Transverse colon (tissue), 4 donors: ENCODE results near the gene RIPK3. TPM values are rescaled to one million over a fixed set of nuclear protein-coding genes. Genes with fewer than 3 reads are reported as not detected.

Experiments
- DNase-seq: peaks from one replicate; pipeline ENCODE4 v3.0.0-alpha.2; 2019
- H3K27ac ChIP-seq, 4 donors: fragments of 200-600 bp; sonication (generic); 2 replicates each; pipeline ENCODE4 v1.5.1; 2016 to 2018; ENCODE audit warnings: inconsistent platforms in 4 of 4
- H3K27me3 ChIP-seq: fragments of 200-600 bp; sonication (generic); 2 replicates; pipeline ENCODE4 v1.5.1; 2017; ENCODE audit warnings: inconsistent platforms
- H3K36me3 ChIP-seq, 4 donors: fragments of 200-600 bp; sonication (generic); 2 replicates each; pipeline ENCODE4 v1.5.1; 2017 to 2019; ENCODE audit warnings: inconsistent platforms in 4 of 4
- H3K4me1 ChIP-seq, 4 donors: fragments of 200-600 bp; sonication (generic); 2 replicates each; pipeline ENCODE4 v1.5.1; 2017 to 2020; ENCODE audit warnings: inconsistent platforms in 4 of 4
- H3K4me3 ChIP-seq, 4 donors: fragments of 200-600 bp; sonication (generic); 1 replicate in 1 of 4; 2 replicates in 3 of 4; pipeline versions ENCODE4 v1.5.1 to v1.6.1; 2017 to 2019; ENCODE audit warnings: inconsistent platforms in 4 of 4
- H3K9me3 ChIP-seq, 2 donors: fragments of 200-600 bp; sonication (generic); 2 replicates each; pipeline ENCODE4 v1.5.1; 2017 to 2019; ENCODE audit warnings: inconsistent platforms in 2 of 2
- EP300 ChIP-seq: sonication (generic); formaldehyde crosslinking; IDR thresholded peaks from one replicate; pipeline ENCODE4 v1.6.1; 2017; ENCODE audit warnings: antibody characterized with exemption, low read depth
- POLR2A ChIP-seq: fragments of 450-650 bp; IDR thresholded peaks from one replicate; pipeline ENCODE4 v1.6.1; 2016; ENCODE audit warnings: antibody characterized with exemption, mild to moderate bottlenecking, moderate library complexity
- POLR2AphosphoS5 ChIP-seq, 3 donors: sonication (generic); formaldehyde crosslinking; IDR thresholded peaks; one replicate each; pipeline ENCODE4 v1.6.1; 2016; ENCODE audit warnings: antibody characterized with exemption in 3 of 3
- WGBS, 2 donors: methylation state at CpG; one replicate each; pipeline ENCODE4 v1.1.5; 2018; ENCODE audit warnings: low coverage in 1 of 2; 5-methylcytosine and 5-hydroxymethylcytosine counted together
- in situ Hi-C, 4 donors: fragments of 200-750 bp; cut with MboI; loops; one replicate each; pipeline versions ENCODE4 v1.15.0 to v1.15.1; 2017; ENCODE audit warnings: low sequenced_read_pairs in 3 of 4, low pct_ligation_motif_present in 1 of 4, low pct_unique_long_range_greater_than_20kb in 1 of 4
- intact Hi-C: fragments of 100-400 bp; cut with DNase I; formaldehyde crosslinking; loops from one replicate; pipeline ENCODE4 v1.15.1; 2023; ENCODE audit warnings: low total_unique reads
- total RNA-seq, 4 donors: library from RNA; depleted of rRNA; stranded (reverse); fragments of >200 nt; gene quantifications; one replicate each; pipeline ENCODE4 v1.1.0, GENCODE V29; 2016
- TF ChIP-seq, protein P1 (sequence below), 5 experiments: fragments of 200-600 bp in 3 of 5; fragments of 450-650 bp in 2 of 5; sonication (generic) in 3 of 5; IDR thresholded peaks; 1 replicate in 2 of 5; 2 replicates in 3 of 5; pipeline ENCODE4 v1.5.1; 2016 to 2017; ENCODE audit warnings: antibody characterized with exemption in 5 of 5, inconsistent platforms in 3 of 5, mild to moderate bottlenecking in 2 of 5, moderate library complexity in 1 of 5

RIPK3 gene
- total RNA-seq, 4 donors from 2014 or later: 19.3 to 156 (median 53.6) TPM

DNA sequence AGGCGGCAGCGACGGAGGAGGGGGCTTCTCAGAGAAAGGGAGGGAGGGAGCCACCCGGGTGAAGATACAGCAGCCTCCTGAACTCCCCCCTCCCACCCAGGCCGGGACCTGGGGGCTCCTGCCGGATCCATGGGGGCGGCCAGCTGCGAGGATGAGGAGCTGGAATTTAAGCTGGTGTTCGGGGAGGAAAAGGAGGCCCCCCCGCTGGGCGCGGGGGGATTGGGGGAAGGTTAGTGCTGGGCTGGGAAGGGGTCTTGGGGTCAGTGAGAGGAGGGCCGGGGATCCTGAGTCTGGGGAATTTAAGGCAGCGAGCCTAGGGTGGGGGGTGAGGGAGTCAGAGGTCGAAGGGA lies 28.4 kb upstream of the RIPK3 start:
- whole genome bisulfite sequencing, 2 donors: 2% methylated on average over 15 of the region's 15 CpGs; no CpG with 5 or more reads in 1 of the 2 donors
- peak overlapping the region; percentile 55 to 74 (median 64) for H3K4me3 ChIP-seq
- intact Hi-C loops: loop anchor here (2.0 kb wide), 1 partner anchor 63 kb away; no protein-coding TSS in a partner anchor
- TF ChIP-seq EP300 (no peak), POLR2AphosphoS5 (IDR thresholded peaks at IDR 0.05) (no peak), POLR2A (no peak)
- TF ChIP-seq, protein P1, sequence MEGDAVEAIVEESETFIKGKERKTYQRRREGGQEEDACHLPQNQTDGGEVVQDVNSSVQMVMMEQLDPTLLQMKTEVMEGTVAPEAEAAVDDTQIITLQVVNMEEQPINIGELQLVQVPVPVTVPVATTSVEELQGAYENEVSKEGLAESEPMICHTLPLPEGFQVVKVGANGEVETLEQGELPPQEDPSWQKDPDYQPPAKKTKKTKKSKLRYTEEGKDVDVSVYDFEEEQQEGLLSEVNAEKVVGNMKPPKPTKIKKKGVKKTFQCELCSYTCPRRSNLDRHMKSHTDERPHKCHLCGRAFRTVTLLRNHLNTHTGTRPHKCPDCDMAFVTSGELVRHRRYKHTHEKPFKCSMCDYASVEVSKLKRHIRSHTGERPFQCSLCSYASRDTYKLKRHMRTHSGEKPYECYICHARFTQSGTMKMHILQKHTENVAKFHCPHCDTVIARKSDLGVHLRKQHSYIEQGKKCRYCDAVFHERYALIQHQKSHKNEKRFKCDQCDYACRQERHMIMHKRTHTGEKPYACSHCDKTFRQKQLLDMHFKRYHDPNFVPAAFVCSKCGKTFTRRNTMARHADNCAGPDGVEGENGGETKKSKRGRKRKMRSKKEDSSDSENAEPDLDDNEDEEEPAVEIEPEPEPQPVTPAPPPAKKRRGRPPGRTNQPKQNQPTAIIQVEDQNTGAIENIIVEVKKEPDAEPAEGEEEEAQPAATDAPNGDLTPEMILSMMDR (IDR thresholded peaks at IDR 0.05): no peak
- H3K4me1 ChIP-seq: peaks cover 6 to 41% (median 28%) of the 10 kb centered on the region in 4 donors
- H3K27ac ChIP-seq: peak overlapping the region; percentile 89 to 93 (median 90)
- in situ Hi-C loops: loop anchor here in 2 of 4 donors (10.0 kb wide), 1 partner anchor 67 kb away; no protein-coding TSS in a partner anchor
- H3K9me3 ChIP-seq: no peaks in the 10 kb centered on the region
- peaks cover 0 to 1% (median 0%) of the 10 kb centered on the region in 4 donors for H3K36me3 ChIP-seq
- peaks cover 16% of the 10 kb centered on the region for H3K27me3 ChIP-seq
- DNase-seq: no peak

DNA sequence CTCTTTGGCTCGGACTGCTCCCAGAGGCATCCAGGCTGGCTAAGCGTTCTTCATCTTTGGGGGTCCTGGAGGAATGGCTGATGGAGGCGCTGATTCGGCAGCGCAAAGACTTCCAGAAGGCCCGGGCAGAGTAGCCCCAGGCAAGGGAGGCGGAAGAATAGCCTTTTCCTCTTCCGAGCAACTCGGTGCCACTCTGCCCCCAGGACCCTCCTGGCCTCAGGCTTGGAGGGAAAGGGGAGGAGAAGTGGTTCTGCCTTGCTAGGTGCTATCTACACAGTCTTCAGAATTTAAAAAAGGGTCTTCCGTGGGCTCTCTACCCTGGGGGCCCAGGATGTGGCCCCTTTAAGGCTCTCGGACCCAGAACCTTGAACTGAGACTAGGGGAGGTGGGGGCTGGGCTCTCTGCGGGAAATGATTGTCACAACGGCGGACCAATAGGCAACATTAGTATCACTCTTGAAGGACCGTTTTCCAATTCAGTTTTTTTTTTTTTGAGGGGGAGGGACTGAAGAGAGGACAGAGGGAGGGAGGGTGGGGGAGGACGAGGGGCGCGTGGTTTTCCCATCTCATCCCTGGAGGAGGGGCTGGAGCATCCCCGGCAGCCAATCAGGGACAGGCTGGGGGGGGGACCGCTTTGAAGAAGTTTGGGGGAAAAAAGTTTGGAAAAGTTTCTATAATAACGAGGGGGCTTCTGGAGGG lies 27.9 kb upstream of the RIPK3 start, which contains the start of gene NFATC4:
TSS of gene NFATC4 (plus strand) at position 671 of the 698 bp plus-strand sequence. CDS start 157 bp downstream, outside the sequence.
- WGBS, 2 donors: 0 to 6% methylated on average over 5 to 21 of the region's 21 CpGs
- Histone ChIP-seq H3K27ac (peak within 1 kb of the TSS; percentile 89 to 93 (median 90)), H3K27me3 (peaks cover 16% of the 10 kb centered on the region), H3K36me3 (no peaks in the 10 kb centered on the region), H3K4me1 (peaks cover 6 to 41% (median 28%) of the 10 kb centered on the region in 4 donors), H3K4me3 (peak within 1 kb of the TSS; percentile 55 to 74 (median 64)), H3K9me3 (no peaks in the 10 kb centered on the region)
- peak; percentile 84 for DNase-seq
- no peak for TF ChIP-seq POLR2A
- no peak for TF ChIP-seq POLR2AphosphoS5 (IDR thresholded peaks at IDR 0.05)
- peak; percentile 4 for TF ChIP-seq EP300
- TF ChIP-seq, protein P1 (IDR thresholded peaks at IDR 0.05): no peak
- in situ Hi-C loops (loop anchor here in 2 of 4 donors (10.0 kb wide), 1 partner anchor 67 kb away; no protein-coding TSS in a partner anchor), intact Hi-C loops (loop anchor here (2.0 kb wide), 1 partner anchor 63 kb away; no protein-coding TSS in a partner anchor)

DNA sequence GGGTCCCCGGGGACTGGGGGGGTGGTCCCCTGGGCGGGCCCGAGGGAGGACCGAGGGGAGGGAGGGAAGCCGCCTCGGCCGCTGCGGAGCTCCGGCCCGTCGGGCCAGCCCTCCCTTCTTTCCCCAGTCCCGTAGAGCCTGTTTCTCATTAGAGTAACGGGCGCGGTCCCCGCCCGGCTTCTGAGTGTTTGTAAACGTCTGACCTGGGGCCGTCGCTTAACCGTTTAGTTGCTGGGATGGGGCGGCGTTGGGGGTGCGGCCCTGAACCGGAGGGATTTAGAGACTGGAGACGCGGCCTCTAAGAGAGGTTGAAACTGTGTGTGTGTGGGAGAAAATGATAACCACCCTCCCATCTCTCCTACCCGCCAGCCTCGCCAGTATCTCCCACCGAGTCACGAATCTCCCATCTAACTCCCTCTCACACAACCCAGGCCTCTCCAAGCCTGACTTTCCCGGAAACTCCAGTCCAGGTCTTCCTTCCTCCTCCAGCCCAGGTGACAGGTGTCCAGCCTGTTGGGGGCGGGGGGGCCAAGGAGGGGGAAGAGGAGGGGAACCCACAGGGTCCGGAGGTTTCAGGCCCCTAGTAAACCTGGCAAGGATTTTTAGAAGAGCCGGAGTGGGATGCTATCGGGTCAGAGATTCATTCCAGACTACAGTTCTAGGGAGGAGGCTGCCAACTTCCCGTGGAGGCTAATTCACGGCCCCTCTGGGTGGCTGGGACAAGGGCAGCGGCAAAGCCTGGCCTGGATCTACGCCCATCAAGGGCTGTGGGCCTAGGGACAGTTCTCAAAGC lies 27.1 kb upstream of the RIPK3 start:
- H3K27me3 ChIP-seq: peaks cover 16% of the 10 kb centered on the region
- DNase-seq: peak; percentile 94
- no peaks in the 10 kb centered on the region for H3K36me3 ChIP-seq
- H3K4me3 ChIP-seq: peak overlapping the region; percentile 7 to 68 (median 57)
- H3K4me1 ChIP-seq: peaks cover 6 to 41% (median 28%) of the 10 kb centered on the region in 4 donors
- TF ChIP-seq, protein P1 (IDR thresholded peaks at IDR 0.05): peak in 1 of 5 experiments; percentile 22
- TF ChIP-seq POLR2A (peak; percentile 74), POLR2AphosphoS5 (IDR thresholded peaks at IDR 0.05) (peak in 2 of 3 donors; percentile 21 to 81), EP300 (no peak)
- no peaks in the 10 kb centered on the region for H3K9me3 ChIP-seq
- in situ Hi-C loops (loop anchor here in 2 of 4 donors (10.0 kb wide), 1 partner anchor 68 kb away; no protein-coding TSS in a partner anchor), intact Hi-C loops (no loop called here)
- 0 to 3% methylated on average over 3 to 40 of the region's 40 CpGs for WGBS, 2 donors
- H3K27ac ChIP-seq: peak overlapping the region; percentile 89 to 93 (median 90)

DNA sequence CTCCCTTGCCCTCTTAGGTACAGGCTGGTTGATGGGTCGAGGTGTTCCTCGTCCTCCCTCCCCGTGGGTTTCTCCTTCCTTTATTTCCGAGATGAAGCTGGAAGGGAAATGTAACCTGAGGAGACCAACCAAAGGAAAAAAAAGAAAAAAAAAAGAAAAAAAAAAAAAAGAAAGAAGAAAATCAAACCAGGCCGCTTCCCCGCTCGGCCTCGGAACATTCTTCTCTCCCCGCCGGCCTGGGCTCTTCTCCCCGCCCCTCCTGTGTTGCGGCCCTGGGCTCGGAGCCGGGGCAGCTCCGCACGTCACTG lies 26.6 kb upstream of the RIPK3 start:
- DNase-seq: no peak
- H3K27ac ChIP-seq: peak overlapping the region; percentile 89 to 93 (median 90)
- 0 to 1% methylated on average over 9 to 16 of the region's 16 CpGs for WGBS, 2 donors
- H3K27me3 ChIP-seq: peaks cover 16% of the 10 kb centered on the region
- H3K4me3 ChIP-seq: peak overlapping the region; percentile 24 to 68 (median 57)
- in situ Hi-C loops (loop anchor here in 2 of 4 donors (10.0 kb wide), 1 partner anchor 68 kb away; no protein-coding TSS in a partner anchor), intact Hi-C loops (no loop called here)
- H3K9me3 ChIP-seq: no peaks in the 10 kb centered on the region
- TF ChIP-seq POLR2AphosphoS5 (IDR thresholded peaks at IDR 0.05) (peak in 2 of 3 donors; percentile 81 to 82), POLR2A (no peak)
- TF ChIP-seq, protein P1 (IDR thresholded peaks at IDR 0.05): no peak
- peaks cover 6 to 41% (median 28%) of the 10 kb centered on the region in 4 donors for H3K4me1 ChIP-seq
- H3K36me3 ChIP-seq: no peaks in the 10 kb centered on the region
